Endodermal cell (in vitro differentiated cells): Measurements from ENCODE around the gene UNC5B. TPM values are rescaled to one million over a fixed set of nuclear protein-coding genes. Genes with fewer than 3 reads are reported as not detected.

Experiments
- DNase-seq: peaks from one replicate; pipeline ENCODE4 v3.0.0-alpha.2; 2017
- H3K27ac ChIP-seq: 2 replicates; pipeline ENCODE4 v1.5.1; 2013; ENCODE audit warnings: mild to moderate bottlenecking, low read depth, low read length, moderate library complexity
- H3K27me3 ChIP-seq: 2 replicates; pipeline ENCODE4 v1.6.1; 2013; ENCODE audit warnings: mild to moderate bottlenecking, low read length, moderate library complexity; ENCODE audit not compliant: insufficient read depth, control insufficient read depth, poor library complexity, severe bottlenecking
- H3K36me3 ChIP-seq: 2 replicates; pipeline ENCODE4 v1.7.0; 2013; ENCODE audit warnings: mild to moderate bottlenecking, low read length, moderate library complexity; ENCODE audit not compliant: control insufficient read depth, insufficient read depth
- H3K4me1 ChIP-seq: one replicate; pipeline ENCODE4 v1.7.0; 2013; ENCODE audit warnings: low read length; ENCODE audit not compliant: control insufficient read depth, insufficient read depth
- H3K4me3 ChIP-seq: 2 replicates; pipeline ENCODE4 v1.5.1; 2013; ENCODE audit warnings: mild to moderate bottlenecking, low read length, moderate library complexity
- H3K9ac ChIP-seq: 2 replicates; pipeline ENCODE4 v1.6.1; 2013; ENCODE audit warnings: mild to moderate bottlenecking, low read length, moderate library complexity; ENCODE audit not compliant: poor library complexity, severe bottlenecking; ENCODE audit errors: extremely low read depth
- H3K9me3 ChIP-seq: 2 replicates; pipeline ENCODE4 v1.6.1; 2013; ENCODE audit warnings: mild to moderate bottlenecking, low read length, moderate library complexity; ENCODE audit not compliant: control insufficient read depth
- H3K27ac Mint-ChIP-seq: 2 replicates; pipeline ENCODE4 v1.8.0; 2020; ENCODE audit warnings: mixed read lengths
- H3K27me3 Mint-ChIP-seq: 2 replicates; pipeline ENCODE4 v1.8.0; 2021; ENCODE audit warnings: mild to moderate bottlenecking, mixed read lengths; ENCODE audit not compliant: insufficient read depth
- H3K36me3 Mint-ChIP-seq: 2 replicates; pipeline ENCODE4 v1.8.0; 2020; ENCODE audit warnings: low read depth, mixed read lengths
- H3K4me1 Mint-ChIP-seq: 2 replicates; pipeline ENCODE4 v1.8.0; 2020; ENCODE audit warnings: mixed read lengths
- H3K4me3 Mint-ChIP-seq: 2 replicates; pipeline ENCODE4 v1.8.0; 2020; ENCODE audit warnings: mild to moderate bottlenecking, moderate library complexity, mixed read lengths
- H3K9me3 Mint-ChIP-seq: 2 replicates; pipeline ENCODE4 v1.8.0; 2020; ENCODE audit warnings: mild to moderate bottlenecking, mixed read lengths
- CTCF ChIP-seq: fragments of 200-600 bp; sonication (generic); conservative IDR thresholded peaks from 2 replicates; pipeline ENCODE4 v1.5.0; 2021; ENCODE audit warnings: antibody characterized with exemption, mild to moderate bottlenecking
- WGBS, 2 experiments: methylation state at CpG; one replicate each; pipeline versions ENCODE4 v1.1.5 to v1.1.7; 2013; ENCODE audit warnings: missing lambda C conversion rate in 2 of 2, mixed read lengths in 1 of 2; ENCODE audit not compliant: insufficient coverage in 1 of 2, insufficient read length in 1 of 2; 5-methylcytosine and 5-hydroxymethylcytosine counted together
- total RNA-seq, 2 donors: library from RNA; stranded (reverse); fragmentation: NEBNext Ultra II Directional in 1 of 2; extraction: Animal tissue kit (Norgen Biotek cat#: 25700) in 1 of 2; gene quantifications; 2 replicates in 1 of 2; 3 replicates in 1 of 2; pipeline ENCODE4 v1.2.1, GENCODE V29; 2021

UNC5B gene
- total RNA-seq, 2 donors from 2014 or later = 9.7 to 14.5 TPM

DNA sequence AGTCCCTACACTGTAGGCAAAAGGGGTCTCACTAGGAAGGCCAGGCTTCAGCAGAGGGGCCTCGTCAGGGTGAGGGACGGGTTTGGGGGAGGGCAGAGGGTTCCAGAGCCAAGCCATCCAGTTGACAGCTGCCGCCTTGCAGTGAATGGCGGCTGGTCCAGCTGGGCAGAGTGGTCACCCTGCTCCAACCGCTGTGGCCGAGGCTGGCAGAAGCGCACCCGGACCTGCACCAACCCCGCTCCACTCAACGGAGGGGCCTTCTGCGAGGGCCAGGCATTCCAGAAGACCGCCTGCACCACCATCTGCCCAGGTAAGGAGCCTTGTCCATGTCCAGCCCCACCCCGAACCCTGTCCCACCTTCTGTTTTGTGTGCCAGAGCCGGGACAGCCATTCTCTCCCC is 75.1 kb downstream of the UNC5B start:
- Mint-ChIP-seq H3K9me3 (no peaks in the 10 kb centered on the region), H3K4me3 (no peak overlapping the region), H3K36me3 (peaks cover 9% of the 10 kb centered on the region), H3K27ac (no peak overlapping the region), H3K27me3 (no peaks in the 10 kb centered on the region), H3K4me1 (peaks cover 15% of the 10 kb centered on the region)
- H3K36me3 ChIP-seq = peaks cover 8% of the 10 kb centered on the region
- 84 to 85% methylated on average over 10 to 14 of the region's 14 CpGs for WGBS, 2 experiments
- no peak overlapping the region for H3K4me3 ChIP-seq
- peaks cover 6% of the 10 kb centered on the region for H3K9me3 ChIP-seq
- H3K9ac ChIP-seq = no peak overlapping the region
- H3K4me1 ChIP-seq = peaks cover 16% of the 10 kb centered on the region
- no peak for DNase-seq
- no peak overlapping the region for H3K27ac ChIP-seq
- H3K27me3 ChIP-seq = no peaks in the 10 kb centered on the region
- TF ChIP-seq CTCF = no peak

DNA sequence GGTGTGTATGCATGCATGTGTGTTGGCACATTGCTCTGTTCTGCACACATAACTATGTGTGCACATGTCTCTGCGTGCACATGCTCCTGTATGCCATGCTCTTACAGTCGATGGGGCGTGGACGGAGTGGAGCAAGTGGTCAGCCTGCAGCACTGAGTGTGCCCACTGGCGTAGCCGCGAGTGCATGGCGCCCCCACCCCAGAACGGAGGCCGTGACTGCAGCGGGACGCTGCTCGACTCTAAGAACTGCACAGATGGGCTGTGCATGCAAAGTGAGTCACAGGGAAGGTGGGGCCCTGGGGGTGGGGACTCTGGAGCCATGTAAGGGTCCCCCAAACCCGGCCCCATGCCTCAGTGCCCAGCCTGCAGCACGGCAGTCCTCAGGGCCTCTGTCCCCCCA is 76.1 kb downstream of the UNC5B start:
- no peak for DNase-seq
- no peaks in the 10 kb centered on the region for H3K9me3 Mint-ChIP-seq
- H3K4me3 Mint-ChIP-seq = no peak overlapping the region
- peaks cover 11% of the 10 kb centered on the region for H3K36me3 Mint-ChIP-seq
- no peaks in the 10 kb centered on the region for H3K27me3 Mint-ChIP-seq
- Histone ChIP-seq H3K9me3 (peaks cover 6% of the 10 kb centered on the region), H3K9ac (no peak overlapping the region), H3K27me3 (no peaks in the 10 kb centered on the region), H3K27ac (no peak overlapping the region), H3K36me3 (peaks cover 11% of the 10 kb centered on the region), H3K4me1 (peaks cover 16% of the 10 kb centered on the region), H3K4me3 (no peak overlapping the region)
- TF ChIP-seq CTCF = no peak
- WGBS, 2 experiments = 95% methylated on average over 9 to 15 of the region's 15 CpGs
- no peak overlapping the region for H3K27ac Mint-ChIP-seq
- peaks cover 15% of the 10 kb centered on the region for H3K4me1 Mint-ChIP-seq

GRCh38 chr10:71289421-71290130 is 77.2 kb downstream of the UNC5B start:
- Histone ChIP-seq H3K4me3 (no peak overlapping the region), H3K36me3 (peaks cover 11% of the 10 kb centered on the region), H3K4me1 (peaks cover 16% of the 10 kb centered on the region), H3K9ac (no peak overlapping the region), H3K9me3 (peaks cover 6% of the 10 kb centered on the region), H3K27me3 (no peaks in the 10 kb centered on the region), H3K27ac (no peak overlapping the region)
- 96 to 97% methylated on average over 7 to 12 of the region's 12 CpGs for WGBS, 2 experiments
- no peaks in the 10 kb centered on the region for H3K27me3 Mint-ChIP-seq
- no peak overlapping the region for H3K27ac Mint-ChIP-seq
- no peak for TF ChIP-seq CTCF
- DNase-seq = no peak
- no peaks in the 10 kb centered on the region for H3K9me3 Mint-ChIP-seq
- peaks cover 15% of the 10 kb centered on the region for H3K4me1 Mint-ChIP-seq
- H3K4me3 Mint-ChIP-seq = no peak overlapping the region
- peaks cover 11% of the 10 kb centered on the region for H3K36me3 Mint-ChIP-seq
